ENCODE results near the gene CNTNAP5. TPM values are rescaled to one million over a fixed set of nuclear protein-coding genes. Genes with fewer than 3 reads are reported as not detected.

CNTNAP5 gene
- total and polyA plus RNA-seq, 12 donors, result 0.08 to 4.9 (median 0.96) TPM; not detected in 5

DNA sequence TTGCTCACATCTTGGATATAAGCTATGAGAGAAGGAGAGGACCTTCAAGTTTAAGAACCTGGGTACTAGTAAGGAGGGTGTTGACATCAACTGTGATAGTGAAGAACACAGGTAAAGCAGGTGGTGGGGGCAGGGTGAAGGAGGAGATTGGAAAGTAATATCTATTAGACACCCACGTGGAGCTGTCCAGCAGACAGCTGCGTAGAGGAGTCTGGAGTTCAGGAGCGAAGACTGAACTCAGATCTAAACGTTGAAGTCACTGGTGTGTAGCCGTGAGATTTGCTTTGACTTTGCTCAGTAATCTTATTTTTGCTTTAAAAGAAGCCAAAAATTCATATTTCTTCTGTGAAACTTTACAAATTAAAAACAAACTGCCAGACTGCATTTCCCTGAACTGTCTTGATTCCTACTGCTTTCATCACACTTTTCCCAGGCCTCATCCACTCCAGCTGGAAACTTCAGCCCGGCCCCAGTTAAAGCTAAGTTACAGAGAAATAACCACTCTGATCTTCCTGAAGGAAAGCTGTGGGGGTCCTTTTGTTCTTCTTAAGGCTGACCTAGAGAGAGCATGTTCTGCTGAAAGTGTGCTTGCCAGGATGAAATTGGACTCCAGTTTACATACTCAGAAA is 533.3 kb downstream of the CNTNAP5 start:
- Histone ChIP-seq H3K27ac (no peak overlapping the region), H3K4me1 (replicated peaks in 1 of 2) (no peaks in the 10 kb centered on the region), H3K4me3 (no peak overlapping the region), H3K27me3 (no peaks in the 10 kb centered on the region), H3K9me3 (replicated peaks in 1 of 3) (no peaks in the 10 kb centered on the region), H3K36me3 (replicated peaks in 1 of 2) (no peaks in the 10 kb centered on the region)
- DNase-seq, result no peak
- TF ChIP-seq, protein P1, sequence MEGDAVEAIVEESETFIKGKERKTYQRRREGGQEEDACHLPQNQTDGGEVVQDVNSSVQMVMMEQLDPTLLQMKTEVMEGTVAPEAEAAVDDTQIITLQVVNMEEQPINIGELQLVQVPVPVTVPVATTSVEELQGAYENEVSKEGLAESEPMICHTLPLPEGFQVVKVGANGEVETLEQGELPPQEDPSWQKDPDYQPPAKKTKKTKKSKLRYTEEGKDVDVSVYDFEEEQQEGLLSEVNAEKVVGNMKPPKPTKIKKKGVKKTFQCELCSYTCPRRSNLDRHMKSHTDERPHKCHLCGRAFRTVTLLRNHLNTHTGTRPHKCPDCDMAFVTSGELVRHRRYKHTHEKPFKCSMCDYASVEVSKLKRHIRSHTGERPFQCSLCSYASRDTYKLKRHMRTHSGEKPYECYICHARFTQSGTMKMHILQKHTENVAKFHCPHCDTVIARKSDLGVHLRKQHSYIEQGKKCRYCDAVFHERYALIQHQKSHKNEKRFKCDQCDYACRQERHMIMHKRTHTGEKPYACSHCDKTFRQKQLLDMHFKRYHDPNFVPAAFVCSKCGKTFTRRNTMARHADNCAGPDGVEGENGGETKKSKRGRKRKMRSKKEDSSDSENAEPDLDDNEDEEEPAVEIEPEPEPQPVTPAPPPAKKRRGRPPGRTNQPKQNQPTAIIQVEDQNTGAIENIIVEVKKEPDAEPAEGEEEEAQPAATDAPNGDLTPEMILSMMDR (IDR thresholded peaks at IDR 0.05), result no peak
- no peak for TF ChIP-seq POLR2A (IDR thresholded peaks at IDR 0.05)
- intact Hi-C loops (cut with DNase I), result no loop called here
- 58 to 80% (median 67%) methylated on average over 6 of the region's 6 CpGs for WGBS, 4 donors

DNA sequence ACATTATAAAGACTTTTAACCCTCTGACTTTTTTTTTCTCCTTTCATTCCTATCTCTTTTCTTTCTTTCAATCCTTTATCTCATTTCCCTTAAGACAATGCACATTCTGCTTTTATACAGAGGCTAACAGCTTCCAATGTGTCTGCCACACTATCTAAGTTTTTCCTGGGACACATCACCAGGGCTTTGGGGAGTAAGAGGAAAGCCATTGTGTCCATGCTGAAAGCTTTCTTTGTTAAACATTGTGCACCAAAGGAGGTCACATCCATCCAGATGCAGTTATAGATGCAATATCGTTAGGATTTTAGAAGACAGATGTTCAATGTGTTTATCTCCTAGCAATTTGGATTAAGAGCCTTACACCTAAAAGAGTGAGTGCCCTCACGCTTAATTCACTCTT is 534.1 kb downstream of the CNTNAP5 start:
- intact Hi-C loops (cut with DNase I), result no loop called here
- 76 to 85% (median 79%) methylated on average over 2 of the region's 2 CpGs for WGBS, 4 donors
- Histone ChIP-seq H3K4me1 (replicated peaks in 1 of 2) (no peaks in the 10 kb centered on the region), H3K27me3 (no peaks in the 10 kb centered on the region), H3K4me3 (no peak overlapping the region), H3K27ac (no peak overlapping the region), H3K9me3 (replicated peaks in 1 of 3) (no peaks in the 10 kb centered on the region), H3K36me3 (replicated peaks in 1 of 2) (no peaks in the 10 kb centered on the region)
- no peak for DNase-seq
- TF ChIP-seq, protein P1 (IDR thresholded peaks at IDR 0.05), result no peak
- no peak for TF ChIP-seq POLR2A (IDR thresholded peaks at IDR 0.05)

DNA sequence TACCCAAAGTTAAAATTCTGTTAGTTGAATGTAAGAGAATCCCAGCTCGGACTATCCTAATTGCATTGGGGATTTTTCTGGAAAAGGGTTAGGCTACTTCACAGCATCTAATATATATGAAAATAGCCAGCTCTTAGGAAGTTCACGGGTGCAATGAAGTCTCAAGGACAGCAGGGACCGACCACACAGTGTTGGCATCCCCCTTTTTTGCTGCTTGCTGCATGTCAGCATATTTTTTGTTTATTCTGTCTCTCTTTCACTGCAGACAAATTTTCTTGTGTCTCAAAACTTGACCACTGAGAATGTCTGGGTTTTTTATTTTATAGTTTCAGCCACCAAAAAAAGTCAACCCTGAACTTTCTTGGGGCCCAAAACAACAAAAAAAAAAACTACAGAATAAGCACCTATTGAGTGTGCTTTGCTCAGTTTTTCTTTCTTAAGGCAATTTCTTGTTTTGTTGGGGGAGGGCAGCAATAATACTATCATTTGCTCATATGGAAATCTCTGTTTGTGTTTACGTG is 535.6 kb downstream of the CNTNAP5 start:
- no peaks in the 10 kb centered on the region for H3K9me3 ChIP-seq (replicated peaks in 1 of 3)
- TF ChIP-seq, protein P1 (IDR thresholded peaks at IDR 0.05), result no peak
- TF ChIP-seq POLR2A (IDR thresholded peaks at IDR 0.05), result no peak
- H3K27ac ChIP-seq, result no peak overlapping the region
- 54 to 60% (median 57%) methylated on average over 4 of the region's 4 CpGs for WGBS, 4 donors
- no peak for DNase-seq
- no peak overlapping the region for H3K4me3 ChIP-seq
- H3K36me3 ChIP-seq (replicated peaks in 1 of 2), result no peaks in the 10 kb centered on the region
- no peaks in the 10 kb centered on the region for H3K4me1 ChIP-seq (replicated peaks in 1 of 2)
- H3K27me3 ChIP-seq, result no peaks in the 10 kb centered on the region
- intact Hi-C loops (cut with DNase I), result no loop called here

DNA sequence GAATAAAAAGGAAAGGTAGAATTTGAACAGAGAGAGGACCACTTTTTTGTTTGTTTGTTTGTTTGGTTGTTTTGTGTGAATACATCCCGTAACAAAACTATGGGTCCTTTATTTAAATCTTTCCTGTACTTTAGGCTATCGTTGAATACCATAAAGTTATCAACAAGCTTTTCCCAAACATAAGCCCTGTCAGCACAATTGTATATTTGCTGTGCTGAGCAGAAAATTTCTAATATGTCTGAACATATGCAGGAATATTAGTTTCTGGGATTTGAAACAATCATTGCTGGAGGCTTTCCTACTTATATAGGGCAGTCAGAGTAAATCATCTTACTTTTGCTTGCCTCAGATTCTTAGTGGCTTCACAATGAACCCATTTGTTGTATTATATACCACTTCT is 536.4 kb downstream of the CNTNAP5 start:
- no peak for DNase-seq
- Histone ChIP-seq H3K27ac (no peak overlapping the region), H3K36me3 (replicated peaks in 1 of 2) (no peaks in the 10 kb centered on the region), H3K27me3 (no peaks in the 10 kb centered on the region), H3K9me3 (replicated peaks in 1 of 3) (no peaks in the 10 kb centered on the region), H3K4me3 (no peak overlapping the region), H3K4me1 (replicated peaks in 1 of 2) (no peaks in the 10 kb centered on the region)
- TF ChIP-seq POLR2A (IDR thresholded peaks at IDR 0.05), result no peak
- TF ChIP-seq, protein P1 (IDR thresholded peaks at IDR 0.05), result no peak
- WGBS, 4 donors, result 74 to 86% (median 80%) methylated on average over 2 of the region's 2 CpGs
- intact Hi-C loops (cut with DNase I), result no loop called here
